Activated CD4-positive, alpha-beta T cell treated with anti-CD3 and anti-CD28 coated beads, Interleukin-10, Interleukin-2, amounts not matched to agents 100 ng/mL and 50 ng/mL, durations not matched to agents 16 hours and 8 hours (primary cell): Measurements from ENCODE around the gene RNF6.

Experiments used
- DNase-seq: peaks from one replicate; pipeline ENCODE4 v3.0.0-alpha.2; 2020

The RNF6 gene

DNA sequence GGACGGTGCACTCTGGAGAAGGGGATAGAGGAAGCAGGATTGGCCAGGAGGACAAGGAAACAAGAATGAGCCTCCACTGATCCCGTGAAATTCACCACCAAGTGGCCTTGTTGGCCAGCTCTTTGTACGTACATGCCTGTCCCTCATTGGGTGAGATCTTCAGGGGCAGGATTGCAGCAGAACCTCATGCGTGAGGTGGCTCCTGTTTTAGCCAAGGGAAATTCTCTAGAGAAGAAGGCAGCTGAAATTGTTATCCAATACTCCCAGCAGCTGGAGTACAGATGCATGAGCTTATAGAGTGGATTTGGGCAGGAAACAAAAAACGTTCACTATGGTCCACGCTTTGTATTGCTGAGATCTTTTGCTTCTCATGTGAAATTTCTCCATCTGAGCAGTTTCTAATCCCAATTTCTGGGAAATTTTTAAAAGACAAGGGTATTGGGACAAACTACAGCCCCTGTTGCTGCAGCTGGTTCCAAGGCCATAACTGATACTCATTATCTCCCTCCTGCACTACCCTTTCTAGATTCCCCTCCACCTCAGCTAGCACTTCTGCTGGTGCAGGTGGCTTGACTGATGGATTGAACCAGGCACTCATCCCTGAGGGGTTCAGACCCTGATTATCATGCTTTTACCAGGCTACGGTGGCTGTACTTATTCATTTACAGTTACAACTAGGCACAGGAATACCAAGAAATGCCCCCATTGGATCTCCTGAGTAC is 3.9 kb upstream of the RNF6 start:
- no peak for DNase-seq

DNA sequence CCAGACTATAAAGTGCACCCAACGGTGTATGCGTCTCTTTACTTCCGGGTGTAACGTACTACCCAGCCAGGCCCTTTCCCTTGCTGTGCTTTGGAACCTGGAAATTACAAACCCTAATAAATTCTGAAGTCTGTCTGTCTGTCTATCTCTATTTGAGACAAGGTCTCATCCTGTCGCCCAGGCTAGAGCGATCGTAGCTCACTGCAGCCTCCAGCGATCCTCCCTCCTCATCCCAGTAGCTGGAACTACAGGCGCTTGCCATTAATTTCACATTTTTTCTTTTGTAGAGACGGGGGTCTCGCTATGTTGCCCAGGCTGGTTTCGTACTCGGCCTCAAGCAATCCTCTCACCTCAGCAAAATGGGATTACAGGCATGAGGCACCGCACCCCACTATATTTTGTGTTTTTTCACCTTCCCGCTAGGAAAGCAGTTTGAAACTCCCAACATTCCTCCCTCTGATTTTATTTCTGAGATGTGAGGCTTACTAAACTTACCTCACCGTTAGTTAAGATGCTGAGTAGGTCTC is 469 bp upstream of the RNF6 start:
- no peak for DNase-seq

DNA sequence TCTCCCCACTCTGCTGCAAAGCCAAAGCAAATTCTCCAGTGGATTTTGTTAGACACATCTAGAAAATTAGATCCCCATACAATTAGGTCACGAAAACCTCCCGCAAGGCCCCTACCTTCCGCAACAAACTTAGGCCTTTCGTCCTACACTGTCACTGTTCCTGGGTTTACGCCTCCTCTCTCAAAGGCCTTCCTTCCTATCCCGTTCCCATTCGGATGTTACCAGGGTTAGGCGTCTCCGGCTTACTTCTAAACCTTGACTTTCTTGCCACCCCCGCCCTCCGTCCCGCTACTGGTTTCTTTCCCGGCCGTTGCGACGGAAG is 754 bp downstream of the RNF6 start:
- no peak for DNase-seq

DNA sequence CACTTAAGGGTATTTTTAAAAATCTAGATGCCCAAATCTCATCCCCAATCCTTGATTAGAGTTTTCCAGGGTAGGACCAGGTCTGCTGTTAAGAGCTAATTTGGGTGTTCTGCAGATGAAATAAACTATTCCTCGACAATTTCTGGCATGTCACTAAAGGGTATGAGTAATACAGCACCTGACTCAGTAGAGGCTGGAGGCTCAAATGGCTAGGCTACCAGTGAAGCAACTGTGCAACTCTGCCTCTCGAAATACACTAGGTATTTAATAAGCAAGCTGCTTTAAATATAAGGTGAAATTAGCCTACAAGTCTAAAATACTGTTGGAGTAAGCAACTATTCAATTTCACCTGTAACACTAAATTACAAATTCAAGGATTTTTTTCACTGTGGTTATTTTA is 1.5 kb downstream of the RNF6 start:
- DNase-seq = peak; percentile 29

DNA sequence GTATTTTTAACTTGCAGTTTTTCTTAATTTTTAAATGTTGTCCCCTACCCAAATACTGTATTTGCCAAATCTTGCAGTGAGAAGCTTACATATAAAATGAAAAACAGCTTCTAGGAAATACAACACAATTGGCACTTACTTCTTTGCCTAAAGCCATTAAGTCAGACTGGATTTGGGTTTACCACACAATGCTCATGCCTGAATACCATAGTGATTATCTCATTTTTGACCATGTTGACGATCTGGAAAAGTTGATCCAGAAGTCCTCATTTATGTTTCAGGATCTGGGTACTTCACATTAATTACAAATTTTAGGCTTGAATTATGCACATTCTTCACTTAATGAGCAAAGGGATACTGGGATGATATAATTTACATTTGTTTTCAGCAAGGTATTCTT is 2.4 kb downstream of the RNF6 start:
- no peak for DNase-seq

DNA sequence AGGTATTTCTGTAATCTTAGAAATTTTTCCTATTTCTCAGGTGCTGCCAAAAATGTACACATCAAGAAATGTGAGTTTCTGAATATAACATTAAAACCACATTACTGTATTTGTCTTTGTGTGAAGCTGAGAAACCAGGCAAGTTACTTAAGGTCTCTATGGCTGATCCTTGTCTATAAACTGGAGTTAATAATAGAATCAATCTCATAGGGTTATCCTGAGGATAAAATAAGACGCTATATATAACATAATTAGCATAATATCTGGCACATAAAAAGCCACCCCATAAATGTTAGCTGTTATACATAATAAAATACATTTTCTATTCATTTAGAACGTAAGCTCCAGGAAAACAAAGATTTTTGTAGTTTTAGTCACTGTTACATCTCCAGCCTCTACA is 6.1 kb downstream of the RNF6 start:
- DNase-seq = no peak

DNA sequence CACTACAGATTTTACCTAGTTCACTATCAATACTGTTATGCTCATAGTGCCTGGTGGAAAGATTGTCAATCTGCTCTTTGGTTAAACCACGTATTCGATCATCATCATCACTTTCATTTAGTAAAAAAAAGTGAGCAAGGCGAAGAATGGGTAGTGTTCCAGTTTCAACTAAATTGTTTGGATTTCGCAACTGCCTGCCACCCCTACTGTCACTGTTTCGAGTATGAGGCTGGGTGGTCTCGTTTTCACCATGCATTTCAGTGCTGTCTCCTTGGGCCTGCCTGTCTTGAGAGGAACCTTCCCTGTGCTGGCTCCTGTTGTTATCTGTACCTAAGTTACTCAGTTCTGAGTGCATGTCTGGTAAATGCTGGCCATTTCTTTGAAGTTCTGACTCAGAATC is 8.1 kb downstream of the RNF6 start:
- DNase-seq = no peak

DNA sequence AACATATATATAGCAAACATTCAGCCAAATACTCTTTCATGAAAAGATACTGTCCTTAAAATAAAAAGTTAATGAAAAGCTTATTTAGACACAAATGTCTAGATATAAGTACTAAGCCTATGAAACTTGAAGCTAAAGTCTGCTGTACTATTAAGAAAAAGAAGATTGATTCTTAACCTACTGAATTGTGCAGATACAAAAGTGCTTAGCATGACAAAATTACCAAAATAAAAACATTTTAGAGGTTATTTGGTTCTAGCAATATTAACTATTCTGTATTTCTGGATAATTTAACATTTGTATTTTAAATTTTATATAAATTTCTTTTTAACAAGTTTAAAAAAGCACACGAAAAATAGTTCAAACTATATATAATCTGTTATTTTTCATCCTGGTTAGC is 8.8 kb downstream of the RNF6 start:
- DNase-seq = no peak

DNA sequence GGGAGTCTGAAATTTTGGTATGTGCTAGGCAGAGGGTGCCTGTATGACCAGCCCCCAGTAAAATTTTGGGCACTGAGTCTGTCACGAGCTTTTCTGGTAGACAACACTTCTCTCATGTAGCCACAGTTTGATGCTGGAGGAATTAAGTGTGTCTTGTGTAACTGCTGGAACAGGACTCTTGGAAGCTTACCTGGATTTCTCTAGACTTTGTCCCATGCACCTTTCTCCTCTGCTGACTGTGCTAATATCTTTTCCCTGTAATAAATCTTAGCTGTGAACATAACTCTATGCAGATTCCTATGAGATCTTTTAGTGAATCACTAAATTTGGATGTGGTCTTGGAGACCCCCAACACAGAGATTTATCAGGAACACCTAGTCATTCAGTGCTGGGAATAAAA is 13.8 kb downstream of the RNF6 start:
- no peak for DNase-seq

DNA sequence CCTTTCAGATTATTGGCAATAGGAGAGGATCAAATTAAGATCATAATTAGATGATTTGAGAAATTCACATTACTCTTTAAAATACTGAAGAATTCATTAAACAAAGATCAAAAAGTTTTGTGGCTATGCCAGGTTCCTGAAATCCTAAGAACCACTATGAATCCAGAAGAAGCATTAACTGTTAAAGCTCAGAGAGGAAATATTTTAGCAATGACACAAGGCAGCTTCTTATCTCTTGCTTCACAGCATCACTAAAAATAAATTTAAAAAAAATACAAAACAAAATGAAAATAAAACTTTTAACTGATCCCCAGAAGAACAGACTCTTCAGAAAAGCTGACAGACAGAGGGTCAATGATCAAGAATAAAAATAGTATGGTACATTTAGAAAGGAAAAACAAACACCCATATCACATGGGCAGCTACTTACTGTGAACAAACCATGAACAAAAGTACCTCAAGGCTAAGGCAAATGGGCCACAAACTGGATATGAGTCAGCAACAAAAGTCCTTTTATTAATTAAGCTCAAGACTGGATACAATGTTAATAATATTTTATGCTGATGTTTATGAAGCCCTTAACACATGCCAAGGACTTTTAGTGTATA is 19.6 kb downstream of the RNF6 start:
- DNase-seq = no peak

DNA sequence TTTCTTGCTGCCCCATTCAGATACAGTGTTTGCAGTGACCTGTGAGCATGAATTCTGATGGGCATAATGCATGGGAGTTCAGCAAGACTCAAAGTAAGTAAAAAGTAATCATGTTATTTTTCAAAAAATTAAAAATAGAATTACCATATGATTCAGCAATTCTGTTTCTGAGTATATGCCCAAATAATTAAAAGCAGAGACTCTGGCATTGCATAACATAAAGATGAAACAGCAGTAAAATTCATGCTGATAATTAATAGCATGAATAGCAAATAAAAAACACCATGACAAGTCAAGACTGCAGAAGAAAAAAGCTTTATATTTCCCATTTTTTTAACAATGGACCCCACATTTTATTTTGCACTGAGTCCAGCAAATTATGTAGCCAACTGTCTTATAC is 21.3 kb downstream of the RNF6 start:
- no peak for DNase-seq

DNA sequence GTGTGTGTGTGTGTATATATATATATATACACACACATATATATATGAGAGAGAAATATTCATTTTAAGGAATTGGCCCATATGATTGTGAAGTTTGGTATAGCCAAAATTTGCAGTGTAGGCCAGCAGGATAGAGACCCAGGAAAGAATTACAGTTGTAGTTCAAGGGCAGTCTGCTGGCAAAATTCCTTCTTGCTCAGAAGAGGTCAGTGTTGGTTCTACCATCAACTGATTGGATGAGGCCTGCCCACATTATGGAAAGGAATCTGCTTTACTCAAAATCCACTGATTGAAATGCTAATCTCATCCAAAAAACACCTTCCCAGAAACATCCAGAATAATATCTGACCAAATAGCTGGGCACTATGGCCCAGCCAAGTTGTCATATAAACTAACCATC is 24.0 kb downstream of the RNF6 start:
- no peak for DNase-seq

DNA sequence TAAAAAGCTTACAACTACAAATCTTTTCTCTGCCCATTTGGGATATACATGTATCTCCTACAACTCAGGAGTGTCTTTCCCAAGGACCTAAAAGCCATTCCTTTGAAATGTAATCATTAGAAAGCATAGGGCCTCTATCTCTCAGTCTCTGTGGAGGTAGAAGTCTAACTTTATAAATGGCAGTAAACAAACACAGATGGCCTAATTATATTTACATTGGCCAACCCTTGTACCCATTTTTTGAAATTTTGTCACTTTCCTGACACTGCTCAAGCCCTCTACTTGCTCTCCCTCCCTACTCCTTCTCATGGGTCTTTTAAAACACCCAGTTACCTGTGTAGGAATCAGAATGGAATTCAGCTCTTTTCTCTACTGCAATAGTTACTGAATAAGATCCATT is 24.8 kb downstream of the RNF6 start:
- no peak for DNase-seq

DNA sequence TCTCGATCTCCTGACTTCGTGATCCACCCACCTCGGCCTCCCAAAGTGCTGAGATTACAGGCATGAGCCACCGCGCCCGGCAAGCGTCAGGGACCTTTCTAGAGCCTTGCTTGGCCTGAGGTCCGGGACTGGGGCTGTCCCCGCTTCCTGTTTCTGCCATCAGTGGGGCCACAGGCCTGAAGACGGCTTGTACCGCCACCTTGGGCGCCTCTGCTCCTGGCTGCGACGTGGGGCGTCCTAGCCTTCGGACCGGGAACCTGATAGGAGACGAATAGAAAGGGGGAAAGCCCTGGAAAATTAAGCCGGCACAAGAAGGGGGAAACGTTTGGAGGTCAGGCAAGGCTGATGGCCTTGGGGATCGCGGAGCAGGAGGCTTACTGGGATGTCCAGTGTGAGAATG is 35.1 kb downstream of the RNF6 start:
- no peak for DNase-seq

DNA sequence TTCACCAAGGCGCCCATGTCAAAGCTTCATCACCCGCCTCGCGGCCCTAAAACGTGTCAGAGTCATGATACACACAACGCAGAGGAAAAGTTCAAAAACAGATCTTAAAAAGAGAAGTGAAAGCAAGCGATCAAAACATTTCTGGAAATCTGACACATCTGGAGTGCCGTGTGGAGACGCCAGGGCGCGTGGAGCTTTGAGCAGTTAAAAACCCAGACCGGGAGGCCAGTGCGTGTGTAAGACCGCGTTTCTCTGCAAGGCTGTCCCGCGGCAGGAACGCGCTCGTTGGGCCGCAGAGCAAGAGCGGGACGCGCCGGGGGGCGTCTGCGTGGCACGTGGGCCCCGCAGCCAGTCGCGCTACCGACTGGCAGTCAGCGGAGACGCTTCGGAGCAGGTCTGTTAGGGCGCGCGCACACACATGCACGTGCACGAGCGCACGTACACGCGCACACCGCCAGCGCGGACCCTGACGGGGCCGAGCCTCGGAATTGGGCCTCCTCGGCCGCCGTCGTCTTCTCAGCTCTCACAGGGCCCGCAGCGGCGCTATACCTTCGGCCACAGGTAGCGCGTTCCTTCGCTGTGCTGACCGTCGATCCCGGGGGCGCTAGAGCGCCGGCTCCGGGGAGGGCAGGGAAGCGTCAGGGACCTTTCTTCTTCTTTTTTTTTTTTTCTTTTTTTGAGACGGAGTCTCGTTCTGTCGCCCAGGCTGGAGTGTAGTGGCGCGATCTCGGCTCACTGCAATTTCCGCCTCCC is 35.8 kb downstream of the RNF6 start:
- peak; percentile 93 for DNase-seq

DNA sequence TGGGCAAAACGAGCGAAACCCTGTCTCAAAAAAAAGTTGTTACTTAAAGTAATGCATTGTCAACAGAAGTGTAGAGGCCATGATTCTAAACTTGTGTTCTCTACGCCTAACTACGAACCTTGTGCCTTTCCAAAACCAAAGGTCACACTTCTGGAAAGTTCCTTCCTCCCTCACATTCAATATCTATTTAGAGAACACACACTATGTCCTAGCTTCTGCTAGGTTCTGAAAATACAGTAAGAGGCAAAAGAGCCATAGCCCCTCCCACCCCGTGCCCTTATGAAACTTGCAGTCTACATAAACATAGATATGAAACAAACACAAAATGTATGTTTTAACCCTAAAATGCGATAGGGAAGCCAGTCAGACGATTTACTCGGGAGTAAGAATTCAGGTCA is 36.4 kb downstream of the RNF6 start:
- no peak for DNase-seq

DNA sequence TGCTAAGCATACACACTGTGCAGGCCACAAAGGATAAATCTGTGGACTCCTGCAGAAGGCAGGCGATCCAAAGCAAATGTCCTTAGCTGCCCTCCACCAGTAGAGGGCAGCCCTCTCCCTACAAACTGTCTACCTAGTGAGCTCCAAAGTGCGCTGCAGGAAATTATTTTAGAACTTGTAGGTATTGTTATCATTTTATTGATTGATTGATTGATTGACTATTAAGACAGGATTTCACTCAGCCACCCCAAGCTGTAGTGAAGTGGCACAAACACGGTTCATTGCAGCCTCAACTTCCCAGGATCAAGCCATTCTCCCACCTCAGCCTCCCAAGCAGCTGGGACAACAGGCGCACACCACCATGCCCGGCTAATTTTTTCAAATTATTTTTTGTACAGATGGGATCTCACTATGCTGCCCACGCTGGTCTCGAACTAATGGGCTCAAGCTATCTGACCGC is 37.3 kb downstream of the RNF6 start:
- peak; percentile 79 for DNase-seq

DNA sequence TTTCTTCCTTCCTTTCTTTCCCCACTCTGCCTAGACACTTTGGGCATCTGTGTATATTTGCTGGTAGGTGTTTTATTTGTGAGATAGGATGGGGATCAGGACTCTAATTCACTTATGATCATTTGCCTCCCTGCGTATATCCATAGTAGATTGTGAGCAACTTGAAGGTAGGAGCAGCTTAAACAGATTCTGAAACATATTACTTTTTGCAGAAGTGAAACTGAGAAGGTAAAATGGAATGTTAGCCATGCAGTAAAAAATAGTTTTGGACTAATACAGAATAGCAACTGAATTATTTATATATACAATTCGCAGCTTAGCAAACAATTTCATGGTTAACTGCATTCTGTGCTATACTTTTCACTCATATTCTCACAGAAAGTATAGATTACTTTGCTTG is 38.7 kb downstream of the RNF6 start:
- DNase-seq = no peak

DNA sequence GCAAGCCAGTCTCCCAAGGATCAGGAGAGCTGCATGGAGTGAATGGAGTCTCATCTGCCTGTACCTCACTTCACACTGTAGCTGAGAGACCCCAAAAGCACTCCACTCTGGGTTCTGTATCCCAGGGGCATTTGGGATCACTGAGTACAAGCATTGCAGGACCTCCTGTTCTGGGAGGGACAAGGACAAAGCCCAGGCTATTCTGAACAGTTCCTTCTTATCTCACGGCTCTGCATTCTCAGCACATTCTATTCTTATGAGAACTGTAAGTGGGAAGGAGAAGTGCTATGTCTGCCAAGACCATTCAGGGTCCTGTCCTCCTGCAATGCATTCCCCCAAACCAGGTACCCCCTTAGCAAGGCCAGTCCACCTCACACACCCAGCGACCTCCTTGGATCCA is 42.8 kb downstream of the RNF6 start:
- no peak for DNase-seq

DNA sequence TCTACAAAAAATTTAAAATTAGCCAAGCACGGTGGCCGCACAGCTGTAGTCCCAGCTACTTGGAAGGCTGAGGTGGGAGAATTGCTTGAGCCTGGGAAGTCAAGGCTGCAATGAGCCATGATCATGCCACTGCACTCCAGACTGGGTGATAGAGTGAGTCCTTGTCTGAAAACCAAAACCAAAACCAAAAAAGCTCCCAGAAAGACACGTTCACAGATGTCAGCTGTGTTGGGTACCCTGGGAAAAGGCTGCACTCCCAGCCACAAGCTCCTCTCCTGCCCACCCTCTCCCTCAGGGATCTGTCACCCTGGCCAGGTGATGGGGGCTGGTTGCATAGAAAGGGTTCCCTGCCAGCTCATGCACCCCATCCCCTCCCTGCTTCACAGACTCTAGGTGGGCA is 53.3 kb downstream of the RNF6 start:
- no peak for DNase-seq

DNA sequence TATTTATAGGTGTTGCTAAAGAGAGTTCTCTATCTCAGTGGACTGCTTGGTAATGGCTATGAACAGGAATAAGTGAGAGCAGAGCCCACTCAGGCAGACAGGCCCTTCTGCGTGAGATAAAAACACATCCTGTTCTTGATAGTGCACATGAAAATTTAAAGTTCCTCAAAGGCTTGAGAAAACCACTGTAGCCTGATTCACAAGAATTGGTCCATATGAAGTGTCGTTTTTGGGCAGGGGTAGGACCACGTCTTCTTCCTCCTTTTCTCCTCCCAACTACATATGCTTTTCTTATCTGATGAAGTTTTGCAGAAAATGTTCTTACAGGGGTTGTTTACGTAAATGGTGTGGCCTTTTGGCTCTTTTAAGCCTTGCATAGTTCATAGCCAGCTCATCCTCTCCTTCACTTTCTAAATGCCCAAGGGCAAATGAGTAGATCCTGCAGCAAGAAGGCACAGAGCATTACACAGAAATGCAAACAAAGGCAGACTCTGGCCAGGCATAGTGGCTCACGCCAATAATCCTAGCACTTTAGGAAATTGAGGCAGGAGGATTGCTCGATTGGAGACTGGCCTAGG is 53.8 kb downstream of the RNF6 start:
- no peak for DNase-seq

DNA sequence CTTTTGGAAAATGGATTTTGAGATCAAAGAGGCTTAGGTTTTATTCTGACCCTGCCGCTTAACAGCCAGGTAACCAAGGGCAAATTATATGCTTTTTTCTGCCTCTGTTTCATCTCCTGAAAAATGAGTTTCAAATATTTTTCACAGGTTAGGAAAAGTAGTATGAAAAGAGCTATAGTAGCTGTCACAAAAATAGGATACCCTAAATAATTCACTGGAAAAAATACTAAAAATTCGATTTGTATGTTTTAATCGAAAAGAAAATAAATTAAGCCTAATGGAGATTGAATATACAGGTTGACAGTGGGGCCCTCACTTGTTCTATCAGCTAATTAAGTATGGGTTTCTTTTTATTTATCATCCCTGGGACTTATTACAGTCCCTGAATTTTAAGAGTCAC is 58.3 kb downstream of the RNF6 start:
- no peak for DNase-seq
